ENCODE results near the gene MTUS2.

- TF ChIP-seq, protein P1, sequence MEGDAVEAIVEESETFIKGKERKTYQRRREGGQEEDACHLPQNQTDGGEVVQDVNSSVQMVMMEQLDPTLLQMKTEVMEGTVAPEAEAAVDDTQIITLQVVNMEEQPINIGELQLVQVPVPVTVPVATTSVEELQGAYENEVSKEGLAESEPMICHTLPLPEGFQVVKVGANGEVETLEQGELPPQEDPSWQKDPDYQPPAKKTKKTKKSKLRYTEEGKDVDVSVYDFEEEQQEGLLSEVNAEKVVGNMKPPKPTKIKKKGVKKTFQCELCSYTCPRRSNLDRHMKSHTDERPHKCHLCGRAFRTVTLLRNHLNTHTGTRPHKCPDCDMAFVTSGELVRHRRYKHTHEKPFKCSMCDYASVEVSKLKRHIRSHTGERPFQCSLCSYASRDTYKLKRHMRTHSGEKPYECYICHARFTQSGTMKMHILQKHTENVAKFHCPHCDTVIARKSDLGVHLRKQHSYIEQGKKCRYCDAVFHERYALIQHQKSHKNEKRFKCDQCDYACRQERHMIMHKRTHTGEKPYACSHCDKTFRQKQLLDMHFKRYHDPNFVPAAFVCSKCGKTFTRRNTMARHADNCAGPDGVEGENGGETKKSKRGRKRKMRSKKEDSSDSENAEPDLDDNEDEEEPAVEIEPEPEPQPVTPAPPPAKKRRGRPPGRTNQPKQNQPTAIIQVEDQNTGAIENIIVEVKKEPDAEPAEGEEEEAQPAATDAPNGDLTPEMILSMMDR (IDR thresholded peaks at IDR 0.05): no peak
- TF ChIP-seq EZH2phosphoT487 (IDR thresholded peaks at IDR 0.05) (no peak), EZH2 (IDR thresholded peaks at IDR 0.05) (no peak)
These were observed 135.3 kb downstream of the MTUS2 start for GRCh38 chr13:28955264-28955966.

Data from neural progenitor cell (in vitro differentiated cells).